ENCODE results near the gene SEMA4G. TPM values are rescaled to one million over a fixed set of nuclear protein-coding genes. Genes with fewer than 3 reads are reported as not detected.

The SEMA4G gene
- total and polyA plus RNA-seq, 2 of the 13 experiments (the other 11 are each of a cell fraction or from before 2014, with no cell fraction given), result 46.2 to 207 TPM

GRCh38 chr10:100970914-100971811 lies 1.9 kb downstream of the SEMA4G start (continued):
- TF ChIP-seq ZNF776 (CRISPR knock-in tag; IDR thresholded peaks at IDR 0.05) (no peak), TEAD3 (CRISPR knock-in tag; optimal IDR thresholded peaks at IDR 0.05; ENCODE audit: borderline replicate concordance) (peak; percentile 89), E2F5 (CRISPR knock-in tag; conservative IDR thresholded peaks at IDR 0.05) (no peak), ZNF530 (CRISPR knock-in tag; IDR thresholded peaks at IDR 0.05; ENCODE audit: low read depth) (no peak), ESRRA (CRISPR knock-in tag; IDR thresholded peaks at IDR 0.05; ENCODE audit: low read depth) (peak; percentile 93), ELF3 (CRISPR knock-in tag; IDR thresholded peaks at IDR 0.05) (peak; percentile 98), ZNF343 (CRISPR knock-in tag; IDR thresholded peaks at IDR 0.05) (no peak), ZNF138 (CRISPR knock-in tag; IDR thresholded peaks at IDR 0.05; ENCODE audit: low read depth) (0 out of 2 replicates have a peak, but pooled peaks have one; percentile 83), NCOA5 (CRISPR knock-in tag; IDR thresholded peaks at IDR 0.05) (no peak)
- TF ChIP-seq, protein P1, sequence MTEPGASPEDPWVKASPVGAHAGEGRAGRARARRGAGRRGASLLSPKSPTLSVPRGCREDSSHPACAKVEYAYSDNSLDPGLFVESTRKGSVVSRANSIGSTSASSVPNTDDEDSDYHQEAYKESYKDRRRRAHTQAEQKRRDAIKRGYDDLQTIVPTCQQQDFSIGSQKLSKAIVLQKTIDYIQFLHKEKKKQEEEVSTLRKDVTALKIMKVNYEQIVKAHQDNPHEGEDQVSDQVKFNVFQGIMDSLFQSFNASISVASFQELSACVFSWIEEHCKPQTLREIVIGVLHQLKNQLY (CRISPR knock-in tag; IDR thresholded peaks at IDR 0.05), result peak; percentile 92
- TF ChIP-seq, protein P2, sequence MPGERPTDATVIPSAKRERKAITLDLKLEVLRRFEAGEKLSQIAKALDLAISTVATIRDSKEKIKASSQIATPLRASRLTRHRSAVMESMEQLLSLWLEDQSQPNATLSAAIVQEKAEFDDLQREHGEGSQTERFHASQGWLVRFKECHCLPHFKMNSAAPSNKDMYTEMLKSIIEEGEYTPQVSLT (CRISPR knock-in tag; IDR thresholded peaks at IDR 0.05; ENCODE audit: borderline replicate concordance, low read depth), result no peak
- TF ChIP-seq, protein P3, sequence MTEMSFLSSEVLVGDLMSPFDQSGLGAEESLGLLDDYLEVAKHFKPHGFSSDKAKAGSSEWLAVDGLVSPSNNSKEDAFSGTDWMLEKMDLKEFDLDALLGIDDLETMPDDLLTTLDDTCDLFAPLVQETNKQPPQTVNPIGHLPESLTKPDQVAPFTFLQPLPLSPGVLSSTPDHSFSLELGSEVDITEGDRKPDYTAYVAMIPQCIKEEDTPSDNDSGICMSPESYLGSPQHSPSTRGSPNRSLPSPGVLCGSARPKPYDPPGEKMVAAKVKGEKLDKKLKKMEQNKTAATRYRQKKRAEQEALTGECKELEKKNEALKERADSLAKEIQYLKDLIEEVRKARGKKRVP (CRISPR knock-in tag; IDR thresholded peaks at IDR 0.05), result no peak
- TF ChIP-seq, protein P4, sequence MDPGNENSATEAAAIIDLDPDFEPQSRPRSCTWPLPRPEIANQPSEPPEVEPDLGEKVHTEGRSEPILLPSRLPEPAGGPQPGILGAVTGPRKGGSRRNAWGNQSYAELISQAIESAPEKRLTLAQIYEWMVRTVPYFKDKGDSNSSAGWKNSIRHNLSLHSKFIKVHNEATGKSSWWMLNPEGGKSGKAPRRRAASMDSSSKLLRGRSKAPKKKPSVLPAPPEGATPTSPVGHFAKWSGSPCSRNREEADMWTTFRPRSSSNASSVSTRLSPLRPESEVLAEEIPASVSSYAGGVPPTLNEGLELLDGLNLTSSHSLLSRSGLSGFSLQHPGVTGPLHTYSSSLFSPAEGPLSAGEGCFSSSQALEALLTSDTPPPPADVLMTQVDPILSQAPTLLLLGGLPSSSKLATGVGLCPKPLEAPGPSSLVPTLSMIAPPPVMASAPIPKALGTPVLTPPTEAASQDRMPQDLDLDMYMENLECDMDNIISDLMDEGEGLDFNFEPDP (CRISPR knock-in tag; conservative IDR thresholded peaks at IDR 0.05), result no peak
- TF ChIP-seq, protein P5, sequence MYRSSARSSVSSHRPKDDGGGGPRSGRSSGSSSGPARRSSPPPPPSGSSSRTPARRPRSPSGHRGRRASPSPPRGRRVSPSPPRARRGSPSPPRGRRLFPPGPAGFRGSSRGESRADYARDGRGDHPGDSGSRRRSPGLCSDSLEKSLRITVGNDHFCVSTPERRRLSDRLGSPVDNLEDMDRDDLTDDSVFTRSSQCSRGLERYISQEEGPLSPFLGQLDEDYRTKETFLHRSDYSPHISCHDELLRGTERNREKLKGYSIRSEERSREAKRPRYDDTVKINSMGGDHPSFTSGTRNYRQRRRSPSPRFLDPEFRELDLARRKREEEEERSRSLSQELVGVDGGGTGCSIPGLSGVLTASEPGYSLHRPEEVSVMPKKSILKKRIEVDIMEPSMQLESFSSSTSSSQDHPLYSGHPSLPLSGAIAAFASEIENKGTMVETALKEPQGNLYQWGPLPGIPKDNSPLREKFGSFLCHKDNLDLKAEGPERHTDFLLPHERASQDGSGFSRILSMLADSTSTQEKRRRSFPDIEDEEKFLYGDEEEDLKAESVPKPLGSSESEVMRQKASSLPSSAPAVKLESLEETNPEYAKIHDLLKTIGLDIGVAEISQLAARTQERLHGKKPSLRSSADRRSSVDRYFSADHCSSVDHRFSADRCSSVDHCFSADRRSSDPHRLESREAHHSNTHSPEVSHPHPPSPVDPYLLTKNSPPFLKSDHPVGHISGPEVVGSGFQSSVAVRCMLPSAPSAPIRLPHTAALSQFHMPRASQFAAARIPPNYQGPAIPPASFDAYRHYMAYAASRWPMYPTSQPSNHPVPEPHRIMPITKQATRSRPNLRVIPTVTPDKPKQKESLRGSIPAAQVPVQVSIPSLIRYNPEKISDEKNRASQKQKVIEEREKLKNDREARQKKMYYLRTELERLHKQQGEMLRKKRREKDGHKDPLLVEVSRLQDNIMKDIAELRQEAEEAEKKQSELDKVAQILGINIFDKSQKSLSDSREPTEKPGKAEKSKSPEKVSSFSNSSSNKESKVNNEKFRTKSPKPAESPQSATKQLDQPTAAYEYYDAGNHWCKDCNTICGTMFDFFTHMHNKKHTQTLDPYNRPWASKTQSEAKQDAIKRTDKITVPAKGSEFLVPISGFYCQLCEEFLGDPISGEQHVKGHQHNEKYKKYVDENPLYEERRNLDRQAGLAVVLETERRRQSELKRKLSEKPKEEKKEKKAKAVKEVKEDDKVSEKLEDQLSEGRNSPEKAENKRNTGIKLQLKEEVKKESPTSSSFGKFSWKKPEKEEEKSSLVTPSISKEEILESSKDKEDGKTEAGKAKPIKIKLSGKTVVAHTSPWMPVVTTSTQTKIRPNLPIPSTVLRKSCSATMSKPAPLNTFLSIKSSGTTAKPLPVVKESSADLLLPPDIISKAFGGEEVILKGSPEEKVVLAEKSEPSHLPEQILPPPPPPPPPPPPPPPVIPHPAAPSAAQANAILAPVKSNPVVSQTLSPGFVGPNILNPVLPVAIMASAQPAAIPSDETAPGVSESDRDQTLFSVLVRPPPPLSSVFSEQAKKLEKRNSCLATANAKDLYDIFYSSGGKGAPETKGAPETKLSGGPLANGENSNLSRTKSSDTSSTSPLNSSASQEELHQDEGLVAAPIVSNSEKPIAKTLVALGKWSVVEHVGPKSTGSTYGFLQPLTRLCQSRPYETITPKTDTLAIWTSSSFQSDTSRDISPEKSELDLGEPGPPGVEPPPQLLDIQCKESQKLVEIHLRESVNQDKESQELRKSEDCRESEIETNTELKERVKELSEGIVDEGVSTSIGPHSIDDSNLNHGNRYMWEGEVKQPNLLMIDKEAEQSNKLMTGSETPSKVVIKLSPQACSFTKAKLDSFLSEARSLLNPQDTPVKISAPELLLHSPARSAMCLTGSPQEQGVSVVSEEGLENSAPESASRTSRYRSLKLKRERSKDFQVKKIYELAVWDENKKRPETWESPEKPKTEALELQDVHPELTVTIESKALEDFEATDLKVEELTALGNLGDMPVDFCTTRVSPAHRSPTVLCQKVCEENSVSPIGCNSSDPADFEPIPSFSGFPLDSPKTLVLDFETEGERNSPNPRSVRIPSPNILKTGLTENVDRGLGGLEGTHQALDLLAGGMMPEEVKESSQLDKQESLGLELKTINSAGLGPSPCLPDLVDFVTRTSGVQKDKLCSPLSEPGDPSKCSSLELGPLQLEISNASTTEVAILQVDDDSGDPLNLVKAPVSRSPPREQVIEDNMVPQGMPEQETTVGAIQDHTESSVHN (CRISPR knock-in tag; IDR thresholded peaks at IDR 0.05), result no peak
